Epithelial cell of esophagus (primary cell): Measurements from ENCODE around the gene SEC24D.

Experiments used
- DNase-seq: peaks from one replicate; pipeline ENCODE4 v3.0.0; 2010; ENCODE audit warnings: low read depth
- H3K4me3 ChIP-seq: 2 replicates; pipeline ENCODE4 v1.5.1; 2011; ENCODE audit warnings: mild to moderate bottlenecking, low read length, control low read depth
- CTCF ChIP-seq: IDR thresholded peaks from 2 replicates; pipeline ENCODE4 v1.5.1; 2011; ENCODE audit warnings: low read depth, mild to moderate bottlenecking, low read length, control low read depth, inconsistent platforms; ENCODE audit not compliant: insufficient read depth; ENCODE audit errors: missing control alignments

SEC24D gene

GRCh38 chr4:118736900-118737299 lies 99.0 kb downstream of the SEC24D start:
- no peak for TF ChIP-seq CTCF

GRCh38 chr4:118734491-118735205 lies 101.3 kb downstream of the SEC24D start:
- no peak for TF ChIP-seq CTCF
- no peak overlapping the region for H3K4me3 ChIP-seq
- no peak for DNase-seq

More at GRCh38 chr4:118736900-118737299, 99.0 kb downstream of the SEC24D start:
- no peak for DNase-seq
- no peak overlapping the region for H3K4me3 ChIP-seq

GRCh38 chr4:118732591-118733330 lies 103.2 kb downstream of the SEC24D start:
- peak; percentile 60 for DNase-seq
- H3K4me3 ChIP-seq = no peak overlapping the region
- no peak for TF ChIP-seq CTCF

- H3K4me3 ChIP-seq = no peak overlapping the region
- TF ChIP-seq CTCF = no peak
- no peak for DNase-seq
Measured at GRCh38 chr4:118730683-118731082, 105.2 kb downstream of the SEC24D start.

GRCh38 chr4:118729287-118730286 lies 106.3 kb downstream of the SEC24D start:
- no peak overlapping the region for H3K4me3 ChIP-seq
- DNase-seq = no peak

More at GRCh38 chr4:118729287-118730286, 106.3 kb downstream of the SEC24D start:
- TF ChIP-seq CTCF = no peak
